ENCODE measurements around the gene JAZF1.

GRCh38 chr7:27967639-27968038, 213.0 kb downstream of the JAZF1 start:
- TF ChIP-seq CTCF (conservative IDR thresholded peaks at IDR 0.05) (no peak), EZH2 (IDR thresholded peaks at IDR 0.05; ENCODE audit: low read depth) (no peak)

Data from PC-9 (cell line).